NCI-H1048 (cell line): ENCODE results near the gene LGALSL.

ENCODE experiments used
- DNase-seq: peaks from one replicate; lab custom pipeline; 2025; lab: John Stamatoyannopoulos, UW

LGALSL gene

GRCh38 chr2:64471600-64471999 lies 17.6 kb downstream of the LGALSL start:
- DNase-seq: no peak

- DNase-seq: no peak
Observed at GRCh38 chr2:64472881-64473280, 18.9 kb downstream of the LGALSL start.

GRCh38 chr2:64474121-64474571 lies 20.2 kb downstream of the LGALSL start:
- no peak for DNase-seq

GRCh38 chr2:64474636-64475035 lies 20.7 kb downstream of the LGALSL start:
- DNase-seq: no peak

GRCh38 chr2:64477037-64477436 lies 23.1 kb downstream of the LGALSL start:
- no peak for DNase-seq

- DNase-seq: no peak
Observed at GRCh38 chr2:64477979-64478378, 24.0 kb downstream of the LGALSL start.

GRCh38 chr2:64478502-64479230 lies 24.7 kb downstream of the LGALSL start:
- DNase-seq: no peak

GRCh38 chr2:64479259-64480117 lies 25.5 kb downstream of the LGALSL start:
- DNase-seq: no peak

GRCh38 chr2:64481665-64482064 lies 27.7 kb downstream of the LGALSL start:
- no peak for DNase-seq

- no peak for DNase-seq
Observed at GRCh38 chr2:64482243-64482642, 28.3 kb downstream of the LGALSL start.

- DNase-seq: no peak
Observed at GRCh38 chr2:64482765-64483504, 29.0 kb downstream of the LGALSL start.

- no peak for DNase-seq
Observed at GRCh38 chr2:64485331-64485730, 31.4 kb downstream of the LGALSL start.

- no peak for DNase-seq
Observed at GRCh38 chr2:64485961-64486360, 32.0 kb downstream of the LGALSL start.

- no peak for DNase-seq
Observed at GRCh38 chr2:64487256-64488049, 33.5 kb downstream of the LGALSL start.

- peak; percentile 24 for DNase-seq
Observed at GRCh38 chr2:64488050-64488974, 34.4 kb downstream of the LGALSL start.

GRCh38 chr2:64489081-64489751 lies 35.3 kb downstream of the LGALSL start:
- DNase-seq: no peak

- DNase-seq: no peak
Observed at GRCh38 chr2:64491426-64491825, 37.5 kb downstream of the LGALSL start.

GRCh38 chr2:64492272-64492671 lies 38.3 kb downstream of the LGALSL start:
- no peak for DNase-seq

GRCh38 chr2:64492821-64493220 lies 38.9 kb downstream of the LGALSL start:
- DNase-seq: no peak

GRCh38 chr2:64493788-64494187 lies 39.8 kb downstream of the LGALSL start:
- DNase-seq: no peak
